ENCODE measurements around the gene RBFOX1.

GRCh38 chr16:7546948-7547347, 214.3 kb downstream of the RBFOX1 start:
- TF ChIP-seq CTCF (IDR thresholded peaks at IDR 0.05), result no peak
- no peak for TF ChIP-seq POLR2AphosphoS5 (IDR thresholded peaks at IDR 0.05; ENCODE audit: low read depth, low read length)
- TF ChIP-seq REST (IDR thresholded peaks at IDR 0.05; ENCODE audit: low read depth, low read length), result no peak
- no peak for TF ChIP-seq SMC3 (IDR thresholded peaks at IDR 0.05; ENCODE audit: low read depth, low read length)
- no peak for TF ChIP-seq EZH2phosphoT487 (IDR thresholded peaks at IDR 0.05; ENCODE audit: borderline replicate concordance, low read depth)
- TF ChIP-seq RCOR1 (IDR thresholded peaks at IDR 0.05; ENCODE audit: low read length), result no peak
- no peak for TF ChIP-seq TEAD4 (IDR thresholded peaks at IDR 0.05; ENCODE audit: borderline replicate concordance, insufficient read depth)
- no peak for TF ChIP-seq RFX5 (IDR thresholded peaks at IDR 0.05; ENCODE audit: low read length)

Measured in SK-N-SH (cell line).